HUES64 (cell line): ENCODE measurements around the gene CAMK2A.

Source experiments
- H3K27ac ChIP-seq: 2 replicates; pipeline ENCODE4 v1.7.0; 2013; ENCODE audit warnings: low read depth, low read length, inconsistent platforms
- H3K27me3 ChIP-seq: 2 replicates; pipeline ENCODE4 v1.6.1; 2013; ENCODE audit warnings: mild to moderate bottlenecking, low read length; ENCODE audit not compliant: insufficient read depth
- H3K36me3 ChIP-seq: 2 replicates; pipeline ENCODE4 v1.6.1; 2013; ENCODE audit warnings: mild to moderate bottlenecking, low read length; ENCODE audit not compliant: insufficient read depth
- H3K4me1 ChIP-seq: 2 replicates; pipeline ENCODE4 v1.6.1; 2013; ENCODE audit warnings: mild to moderate bottlenecking, low read length, moderate library complexity; ENCODE audit not compliant: insufficient read depth
- H3K4me3 ChIP-seq: 2 replicates; pipeline ENCODE4 v1.5.1; 2013; ENCODE audit warnings: mild to moderate bottlenecking, low read length, moderate library complexity
- H3K9ac ChIP-seq: 2 replicates; pipeline ENCODE4 v1.6.1; 2013; ENCODE audit warnings: mild to moderate bottlenecking, low read depth, low read length
- H3K9me3 ChIP-seq: 2 replicates; pipeline ENCODE4 v1.6.1; 2013; ENCODE audit warnings: low read depth, low read length; ENCODE audit not compliant: insufficient read depth
- WGBS: fragments of 150-250, 120-280 bp; methylation state at CpG from one replicate; pipeline ENCODE4 v1.1.7; 2013; ENCODE audit warnings: missing lambda C conversion rate; 5-methylcytosine and 5-hydroxymethylcytosine counted together

CAMK2A gene

GRCh38 chr5:150313921-150314716 is 24.5 kb upstream of the CAMK2A start:
- H3K9ac ChIP-seq = no peak overlapping the region
- no peak overlapping the region for H3K27ac ChIP-seq
- peaks cover 25% of the 10 kb centered on the region for H3K4me1 ChIP-seq
- WGBS = 75% methylated on average over 6 of the region's 6 CpGs
- H3K4me3 ChIP-seq = no peak overlapping the region
- H3K36me3 ChIP-seq = no peaks in the 10 kb centered on the region
- H3K27me3 ChIP-seq = no peaks in the 10 kb centered on the region
- no peaks in the 10 kb centered on the region for H3K9me3 ChIP-seq

- no peak overlapping the region for H3K9ac ChIP-seq
- H3K27me3 ChIP-seq = no peaks in the 10 kb centered on the region
- peaks cover 18% of the 10 kb centered on the region; the same call in 1 of the 2 replicates for H3K4me1 ChIP-seq
- H3K36me3 ChIP-seq = no peaks in the 10 kb centered on the region
- H3K4me3 ChIP-seq = no peak overlapping the region
- no peak overlapping the region for H3K27ac ChIP-seq
- no peaks in the 10 kb centered on the region for H3K9me3 ChIP-seq
- 85% methylated on average over 6 of the region's 6 CpGs for WGBS
Measured at GRCh38 chr5:150313501-150313900, 23.9 kb upstream of the CAMK2A start.

GRCh38 chr5:150312518-150312917 is 22.9 kb upstream of the CAMK2A start:
- H3K27ac ChIP-seq = no peak overlapping the region
- no peaks in the 10 kb centered on the region for H3K9me3 ChIP-seq
- WGBS = 87% methylated on average over 6 of the region's 6 CpGs
- H3K27me3 ChIP-seq = no peaks in the 10 kb centered on the region
- H3K4me1 ChIP-seq = peaks cover 9% of the 10 kb centered on the region; the same call in 1 of the 2 replicates
- H3K4me3 ChIP-seq = no peak overlapping the region
- no peak overlapping the region for H3K9ac ChIP-seq
- H3K36me3 ChIP-seq = no peaks in the 10 kb centered on the region

GRCh38 chr5:150311015-150311692 is 21.6 kb upstream of the CAMK2A start:
- Histone ChIP-seq H3K9me3 (no peaks in the 10 kb centered on the region), H3K36me3 (no peaks in the 10 kb centered on the region), H3K27me3 (no peaks in the 10 kb centered on the region), H3K4me1 (peaks cover 9% of the 10 kb centered on the region), H3K4me3 (no peak overlapping the region), H3K27ac (no peak overlapping the region), H3K9ac (no peak overlapping the region)
- WGBS = 65% methylated on average over 7 of the region's 7 CpGs

GRCh38 chr5:150310246-150310645 is 20.7 kb upstream of the CAMK2A start:
- H3K27me3 ChIP-seq = no peaks in the 10 kb centered on the region
- no peak overlapping the region for H3K4me3 ChIP-seq
- H3K9ac ChIP-seq = no peak overlapping the region
- H3K4me1 ChIP-seq = peaks cover 13% of the 10 kb centered on the region
- WGBS = 79% methylated on average over 1 of the region's 5 CpGs
- H3K36me3 ChIP-seq = no peaks in the 10 kb centered on the region
- H3K27ac ChIP-seq = no peak overlapping the region
- no peaks in the 10 kb centered on the region for H3K9me3 ChIP-seq

GRCh38 chr5:150309886-150310239 is 20.3 kb upstream of the CAMK2A start:
- H3K9ac ChIP-seq = no peak overlapping the region
- no peak overlapping the region for H3K4me3 ChIP-seq
- no peaks in the 10 kb centered on the region for H3K27me3 ChIP-seq
- peaks cover 17% of the 10 kb centered on the region for H3K4me1 ChIP-seq
- 61% methylated on average over 1 of the region's 1 CpG for WGBS
- H3K27ac ChIP-seq = no peak overlapping the region
- no peaks in the 10 kb centered on the region for H3K36me3 ChIP-seq
- H3K9me3 ChIP-seq = no peaks in the 10 kb centered on the region

- Histone ChIP-seq H3K9ac (no peak overlapping the region), H3K27ac (no peak overlapping the region), H3K36me3 (no peaks in the 10 kb centered on the region), H3K4me1 (peaks cover 21% of the 10 kb centered on the region), H3K9me3 (no peaks in the 10 kb centered on the region), H3K4me3 (no peak overlapping the region), H3K27me3 (no peaks in the 10 kb centered on the region)
- WGBS = 67% methylated on average over 7 of the region's 7 CpGs
Measured at GRCh38 chr5:150309101-150309885, 19.7 kb upstream of the CAMK2A start.

GRCh38 chr5:150307617-150308426 is 18.2 kb upstream of the CAMK2A start:
- Histone ChIP-seq H3K9ac (no peak overlapping the region), H3K4me1 (peaks cover 33% of the 10 kb centered on the region), H3K9me3 (no peaks in the 10 kb centered on the region), H3K4me3 (no peak overlapping the region), H3K36me3 (no peaks in the 10 kb centered on the region), H3K27ac (no peak overlapping the region), H3K27me3 (no peaks in the 10 kb centered on the region)
- WGBS = 93% methylated on average over 11 of the region's 11 CpGs

GRCh38 chr5:150306775-150307174 is 17.2 kb upstream of the CAMK2A start:
- H3K27ac ChIP-seq = no peak overlapping the region
- H3K9ac ChIP-seq = no peak overlapping the region
- WGBS = 93% methylated on average over 4 of the region's 4 CpGs
- H3K36me3 ChIP-seq = no peaks in the 10 kb centered on the region
- H3K4me1 ChIP-seq = peaks cover 36% of the 10 kb centered on the region
- H3K9me3 ChIP-seq = no peaks in the 10 kb centered on the region
- H3K27me3 ChIP-seq = peaks cover 4% of the 10 kb centered on the region
- H3K4me3 ChIP-seq = no peak overlapping the region

GRCh38 chr5:150305557-150305956 is 16.0 kb upstream of the CAMK2A start:
- Histone ChIP-seq H3K4me1 (peaks cover 41% of the 10 kb centered on the region), H3K27me3 (peaks cover 13% of the 10 kb centered on the region), H3K9ac (no peak overlapping the region), H3K36me3 (no peaks in the 10 kb centered on the region), H3K27ac (no peak overlapping the region), H3K4me3 (no peak overlapping the region), H3K9me3 (no peaks in the 10 kb centered on the region)
- 90% methylated on average over 1 of the region's 1 CpG for WGBS
